Lower lobe of right lung (tissue), 2 donors: Measurements from ENCODE around the gene NAALADL2. TPM values are rescaled to one million over a fixed set of nuclear protein-coding genes. Genes with fewer than 3 reads are reported as not detected.

Experiments
- ATAC-seq, 2 donors: fragments of 200-7000 bp; cut with Tn5 transposase; one replicate each; pipeline ENCODE4 v1.9.1; 2020 to 2022; ENCODE audit warnings: mild to moderate bottlenecking in 2 of 2, moderate library complexity in 2 of 2
- DNase-seq: peaks from one replicate; pipeline ENCODE4 v3.0.0-alpha.2; 2020
- H3K27ac ChIP-seq: fragments of 200-600 bp; one replicate; pipeline ENCODE4 v1.8.0; 2022
- H3K27me3 ChIP-seq: fragments of 200-600 bp; one replicate; pipeline ENCODE4 v1.8.0; 2022; ENCODE audit warnings: low read depth
- H3K36me3 ChIP-seq: fragments of 200-600 bp; one replicate; pipeline ENCODE4 v1.8.0; 2022; ENCODE audit warnings: mild to moderate bottlenecking
- H3K4me1 ChIP-seq: fragments of 200-600 bp; one replicate; pipeline ENCODE4 v1.8.0; 2022
- H3K4me3 ChIP-seq: fragments of 200-600 bp; one replicate; pipeline ENCODE4 v1.8.0; 2022; ENCODE audit warnings: mild to moderate bottlenecking
- H3K9me3 ChIP-seq: fragments of 200-600 bp; one replicate; pipeline ENCODE4 v1.8.0; 2022
- intact Hi-C: fragments of 100-400 bp; cut with DNase I; formaldehyde crosslinking; loops from one replicate; pipeline ENCODE4 v1.11.0; 2022
- total RNA-seq: library from RNA; stranded (reverse); fragmentation: NEBNext Ultra II Directional; extraction: Animal tissue kit (Norgen Biotek cat#: 25700); gene quantifications from one replicate; pipeline ENCODE4 v1.2.1, GENCODE V29; 2021
- TF ChIP-seq, protein P1 (sequence below): fragments of 200-600 bp; IDR thresholded peaks from one replicate; pipeline ENCODE4 v1.8.0; 2022; ENCODE audit warnings: antibody characterized with exemption, mild to moderate bottlenecking
- donor health status: DM: no; HTN: yes; CAD: no; lungs with severe emphysema.

The NAALADL2 gene
- total RNA-seq, 1 donor from 2014 or later = 9.8 TPM

DNA sequence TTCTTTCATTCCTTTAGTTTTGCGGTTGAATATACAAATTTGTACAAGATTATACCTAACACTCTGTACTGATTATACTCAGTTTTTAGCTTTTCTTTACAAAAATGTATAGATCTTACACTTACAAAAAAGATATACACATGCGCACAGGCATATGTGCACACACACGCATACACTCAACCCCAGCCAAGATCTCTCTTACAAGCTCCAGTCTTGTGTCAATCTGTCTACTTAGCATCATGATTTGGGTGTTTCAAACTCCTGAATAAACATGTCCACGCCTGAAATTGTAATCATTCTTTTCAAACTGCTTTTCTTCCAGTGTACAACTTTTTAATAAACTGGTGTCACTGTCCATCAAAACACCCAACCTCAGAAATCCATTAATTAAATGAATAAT lies 180.7 kb downstream of the NAALADL2 start:
- no peaks in the 10 kb centered on the region for H3K4me1 ChIP-seq
- H3K36me3 ChIP-seq = no peaks in the 10 kb centered on the region
- ATAC-seq (no peak), DNase-seq (no peak)
- no peaks in the 10 kb centered on the region for H3K27me3 ChIP-seq
- intact Hi-C loops = no loop called here
- TF ChIP-seq, protein P1, sequence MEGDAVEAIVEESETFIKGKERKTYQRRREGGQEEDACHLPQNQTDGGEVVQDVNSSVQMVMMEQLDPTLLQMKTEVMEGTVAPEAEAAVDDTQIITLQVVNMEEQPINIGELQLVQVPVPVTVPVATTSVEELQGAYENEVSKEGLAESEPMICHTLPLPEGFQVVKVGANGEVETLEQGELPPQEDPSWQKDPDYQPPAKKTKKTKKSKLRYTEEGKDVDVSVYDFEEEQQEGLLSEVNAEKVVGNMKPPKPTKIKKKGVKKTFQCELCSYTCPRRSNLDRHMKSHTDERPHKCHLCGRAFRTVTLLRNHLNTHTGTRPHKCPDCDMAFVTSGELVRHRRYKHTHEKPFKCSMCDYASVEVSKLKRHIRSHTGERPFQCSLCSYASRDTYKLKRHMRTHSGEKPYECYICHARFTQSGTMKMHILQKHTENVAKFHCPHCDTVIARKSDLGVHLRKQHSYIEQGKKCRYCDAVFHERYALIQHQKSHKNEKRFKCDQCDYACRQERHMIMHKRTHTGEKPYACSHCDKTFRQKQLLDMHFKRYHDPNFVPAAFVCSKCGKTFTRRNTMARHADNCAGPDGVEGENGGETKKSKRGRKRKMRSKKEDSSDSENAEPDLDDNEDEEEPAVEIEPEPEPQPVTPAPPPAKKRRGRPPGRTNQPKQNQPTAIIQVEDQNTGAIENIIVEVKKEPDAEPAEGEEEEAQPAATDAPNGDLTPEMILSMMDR = no peak
- no peak overlapping the region for H3K27ac ChIP-seq
- no peak overlapping the region for H3K4me3 ChIP-seq
- H3K9me3 ChIP-seq = no peaks in the 10 kb centered on the region

DNA sequence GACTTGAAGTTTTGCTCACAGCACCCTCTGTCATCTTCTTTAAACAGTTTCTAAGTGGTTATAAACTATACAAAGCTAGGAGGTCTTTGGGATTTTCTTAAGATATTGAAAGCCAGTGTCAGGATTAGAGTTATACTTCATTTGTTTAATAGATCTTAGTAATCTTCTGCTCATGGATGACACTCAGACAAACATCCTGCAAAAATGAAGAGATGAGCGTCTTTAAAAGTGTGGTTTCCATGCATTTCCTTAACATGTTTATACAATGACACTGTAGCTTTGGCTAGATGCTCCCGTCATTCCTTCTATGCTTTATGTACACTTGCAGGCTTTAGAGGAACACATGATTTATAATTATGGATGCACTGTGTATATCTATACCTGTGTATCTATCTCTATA lies 182.2 kb downstream of the NAALADL2 start:
- Histone ChIP-seq H3K4me1 (no peaks in the 10 kb centered on the region), H3K27me3 (no peaks in the 10 kb centered on the region), H3K4me3 (no peak overlapping the region), H3K9me3 (no peaks in the 10 kb centered on the region), H3K36me3 (no peaks in the 10 kb centered on the region), H3K27ac (no peak overlapping the region)
- ATAC-seq (no peak), DNase-seq (no peak)
- intact Hi-C loops = no loop called here
- TF ChIP-seq, protein P1 = no peak

DNA sequence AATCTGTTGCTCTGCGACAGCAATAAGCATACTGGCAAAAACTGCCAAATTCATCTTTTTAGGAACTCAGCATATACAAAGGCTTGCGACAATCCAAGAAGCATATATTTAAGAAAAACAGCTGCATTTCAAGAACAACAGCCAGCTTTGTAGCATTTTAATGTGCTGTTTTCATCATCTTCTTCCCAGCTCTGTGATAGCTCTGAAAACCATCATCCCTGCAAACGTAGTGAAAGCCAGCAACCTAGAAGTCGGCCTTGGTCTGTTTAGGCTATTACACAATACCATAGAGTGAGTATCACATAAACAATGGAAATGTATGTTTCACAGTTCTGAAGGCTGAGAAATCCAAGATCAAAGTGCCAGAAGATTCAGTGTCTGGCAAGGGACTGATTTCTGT lies 187.5 kb downstream of the NAALADL2 start:
- TF ChIP-seq, protein P1 = no peak
- no peaks in the 10 kb centered on the region for H3K4me1 ChIP-seq
- ATAC-seq = no peak
- H3K27me3 ChIP-seq = no peaks in the 10 kb centered on the region
- peaks cover 6% of the 10 kb centered on the region for H3K9me3 ChIP-seq
- no peak overlapping the region for H3K4me3 ChIP-seq
- no peaks in the 10 kb centered on the region for H3K36me3 ChIP-seq
- no peak for DNase-seq
- no peak overlapping the region for H3K27ac ChIP-seq
- intact Hi-C loops = no loop called here

DNA sequence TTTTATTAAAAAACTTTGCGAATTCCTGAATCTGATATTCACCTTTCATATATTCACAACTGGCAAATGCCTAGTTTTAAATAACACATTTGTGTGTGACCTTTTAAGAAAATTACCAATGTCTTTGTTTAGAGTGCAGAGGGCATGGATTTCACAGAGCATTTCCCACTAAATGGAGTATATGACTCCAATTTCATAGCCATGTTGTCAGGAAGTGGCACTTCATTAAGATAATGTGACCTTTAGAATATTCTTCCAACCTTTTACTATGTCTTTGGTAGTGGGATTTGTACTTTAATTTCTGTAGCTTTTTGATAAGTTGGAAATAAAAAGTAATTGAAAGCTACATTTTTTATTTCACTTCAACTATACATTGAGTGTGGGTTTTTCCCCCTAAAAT lies 188.7 kb downstream of the NAALADL2 start:
- no peak for DNase-seq
- Histone ChIP-seq H3K9me3 (peaks cover 6% of the 10 kb centered on the region), H3K27ac (no peak overlapping the region), H3K4me3 (no peak overlapping the region), H3K4me1 (no peaks in the 10 kb centered on the region), H3K27me3 (no peaks in the 10 kb centered on the region), H3K36me3 (no peaks in the 10 kb centered on the region)
- ATAC-seq = no peak
- intact Hi-C loops = no loop called here
- TF ChIP-seq, protein P1 = no peak

DNA sequence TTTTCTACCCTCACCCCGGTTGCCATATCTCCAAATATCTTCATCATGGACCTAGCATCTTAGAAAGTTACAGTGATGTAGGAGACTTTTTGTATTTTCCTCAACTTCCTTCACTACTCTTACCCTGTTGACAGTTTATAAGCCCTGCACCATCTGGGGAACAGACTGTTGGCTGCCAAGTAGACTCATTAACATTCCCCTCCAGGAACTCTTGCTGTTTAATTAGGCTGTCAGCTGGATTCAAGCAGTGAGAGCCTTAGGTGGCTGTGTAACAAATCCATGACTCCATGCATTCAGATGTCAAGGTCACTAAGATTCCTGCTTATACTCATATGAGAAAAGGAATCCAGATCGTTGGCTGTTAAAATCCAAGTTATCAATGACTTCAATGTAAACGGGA lies 198.3 kb downstream of the NAALADL2 start:
- H3K36me3 ChIP-seq = no peaks in the 10 kb centered on the region
- no peak overlapping the region for H3K4me3 ChIP-seq
- TF ChIP-seq, protein P1 = no peak
- no peaks in the 10 kb centered on the region for H3K9me3 ChIP-seq
- DNase-seq (no peak), ATAC-seq (no peak)
- no peaks in the 10 kb centered on the region for H3K27me3 ChIP-seq
- no peak overlapping the region for H3K27ac ChIP-seq
- intact Hi-C loops = no loop called here
- H3K4me1 ChIP-seq = no peaks in the 10 kb centered on the region

DNA sequence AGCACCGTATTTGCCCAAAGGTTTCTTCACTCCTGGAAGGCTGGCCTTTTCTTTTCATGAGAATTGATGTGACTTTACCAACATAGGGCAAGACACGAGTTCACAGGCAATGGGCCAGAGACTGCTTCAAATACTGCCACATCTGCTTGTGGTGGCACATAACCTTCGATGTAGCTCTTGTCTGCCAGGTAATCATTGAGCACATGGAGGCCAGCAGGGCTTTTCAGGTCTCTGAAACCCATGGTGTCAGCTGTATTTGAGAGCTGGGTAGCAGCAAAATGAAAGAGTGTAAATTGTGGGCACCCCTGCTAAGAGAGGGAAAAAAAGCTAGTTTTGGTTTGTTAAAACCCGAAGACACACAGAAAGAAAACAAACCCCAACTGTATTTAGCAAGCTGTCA lies 200.7 kb downstream of the NAALADL2 start:
- no peaks in the 10 kb centered on the region for H3K36me3 ChIP-seq
- no peak overlapping the region for H3K4me3 ChIP-seq
- TF ChIP-seq, protein P1 = no peak
- no peaks in the 10 kb centered on the region for H3K27me3 ChIP-seq
- no peak overlapping the region for H3K27ac ChIP-seq
- intact Hi-C loops = no loop called here
- no peak for ATAC-seq
- H3K9me3 ChIP-seq = no peaks in the 10 kb centered on the region
- DNase-seq = no peak
- no peaks in the 10 kb centered on the region for H3K4me1 ChIP-seq
